HepG2 (cell line): ENCODE results near the gene BZW1. TPM values are rescaled to one million over a fixed set of nuclear protein-coding genes. Genes with fewer than 3 reads are reported as not detected.
A peak's percentile ranks its signal among the peaks of the same experiment; 100 is the strongest.

Experiments
- CBX1 ChIP-seq: IDR thresholded peaks from one replicate; pipeline ENCODE4 v1.6.1; 2016; ENCODE audit warnings: antibody characterized with exemption, low read depth
- ELF3 ChIP-seq: IDR thresholded peaks from 2 replicates; pipeline ENCODE4 v1.6.1; 2016; ENCODE audit warnings: missing genetic modification reagents, missing compliant biosample characterization
- FOSL2 ChIP-seq: sonication (generic); formaldehyde crosslinking; IDR thresholded peaks from 2 replicates; pipeline ENCODE4 v1.4.0; 2020; ENCODE audit warnings: missing genetic modification reagents
- HNRNPK ChIP-seq: fragments of 200-400 bp; formaldehyde crosslinking; IDR thresholded peaks from 2 replicates; pipeline ENCODE4 v1.6.1; 2018; ENCODE audit warnings: low read length, low read depth, moderate library complexity, mild to moderate bottlenecking; ENCODE audit not compliant: poor library complexity, severe bottlenecking
- HNRNPUL1 ChIP-seq: fragments of 200-400 bp; formaldehyde crosslinking; IDR thresholded peaks from 2 replicates; pipeline ENCODE4 v1.6.1; 2017; ENCODE audit warnings: low read depth, mild to moderate bottlenecking, low read length, moderate library complexity
- RBM22 ChIP-seq: fragments of 200-400 bp; formaldehyde crosslinking; optimal IDR thresholded peaks from 2 replicates; pipeline ENCODE3; 2017; ENCODE audit warnings: mild to moderate bottlenecking, low read length, moderate library complexity
- SAP130 ChIP-seq: IDR thresholded peaks from 2 replicates; pipeline ENCODE4 v1.6.1; 2016; ENCODE audit warnings: low read depth
- SIN3A ChIP-seq: IDR thresholded peaks from 2 replicates; pipeline ENCODE4 v1.6.1; 2011; ENCODE audit warnings: low read depth, mild to moderate bottlenecking, control low read depth, low read length, borderline replicate concordance
- SMAD1 ChIP-seq: sonication (generic); formaldehyde crosslinking; IDR thresholded peaks from 2 replicates; pipeline ENCODE4 v1.4.0; 2020; ENCODE audit warnings: missing genetic modification reagents, low read depth, mild to moderate bottlenecking, borderline replicate concordance
- SMAD9 ChIP-seq: sonication (generic); formaldehyde crosslinking; IDR thresholded peaks from 2 replicates; pipeline ENCODE4 v1.5.1; 2020; ENCODE audit warnings: mild to moderate bottlenecking, missing genetic modification reagents
- SRSF4 ChIP-seq: fragments of 200-400 bp; formaldehyde crosslinking; IDR thresholded peaks from one replicate; pipeline ENCODE4 v1.6.1; 2018; ENCODE audit warnings: mild to moderate bottlenecking, low read depth, low read length, moderate library complexity; ENCODE audit not compliant: poor library complexity, severe bottlenecking
- ZFP36 ChIP-seq: fragments of 150-350 bp; IDR thresholded peaks from 2 replicates; pipeline ENCODE4 v1.6.1; 2018; ENCODE audit warnings: borderline replicate concordance, low read length, low read depth; ENCODE audit not compliant: partially characterized antibody
- ZNF598 ChIP-seq: sonication (generic); formaldehyde crosslinking; IDR thresholded peaks from 2 replicates; pipeline ENCODE4 v1.5.1; 2020; ENCODE audit warnings: mild to moderate bottlenecking, missing genetic modification reagents, borderline replicate concordance
- ZNF660 ChIP-seq: sonication (generic); formaldehyde crosslinking; IDR thresholded peaks from 2 replicates; pipeline ENCODE4 v1.5.1; 2020; ENCODE audit warnings: mild to moderate bottlenecking, low read depth, missing genetic modification reagents, borderline replicate concordance
- ZNF670 ChIP-seq: sonication (generic); formaldehyde crosslinking; IDR thresholded peaks from 2 replicates; pipeline ENCODE4 v1.8.0; 2022; ENCODE audit warnings: mild to moderate bottlenecking, missing genetic modification reagents, borderline replicate concordance
- ZNF776 ChIP-seq: sonication (generic); formaldehyde crosslinking; IDR thresholded peaks from 2 replicates; pipeline ENCODE4 v1.4.0; 2020; ENCODE audit warnings: mild to moderate bottlenecking, missing genetic modification reagents
- ZSCAN29 ChIP-seq: sonication (generic); formaldehyde crosslinking; conservative IDR thresholded peaks from 2 replicates; pipeline ENCODE4 v1.4.0; 2020; ENCODE audit warnings: mild to moderate bottlenecking, missing genetic modification reagents
- polyA plus RNA-seq, 8 experiments: library from polyadenylated mRNA; depleted of rRNA in 3 of 8; stranded (reverse) in 7 of 8; unstranded in 1 of 8; fragments of >200 nt; fragmentation: Illumina TruSeq in 4 of 8; extraction: Trizol in 4 of 8; gene quantifications; 2 replicates each; pipeline versions ENCODE4 v1.2.1 to v1.2.3, GENCODE V29; 2011 to 2016; ENCODE audit warnings: low read depth in 4 of 8, missing spikeins in 1 of 8, mixed read lengths in 1 of 8; ENCODE audit not compliant: insufficient read depth in 1 of 8
- total RNA-seq, 5 experiments: library from RNA; depleted of rRNA; stranded (reverse); fragments of >200 nt; fragmentation: Illumina TruSeq; extraction: Trizol; gene quantifications; 2 replicates each; pipeline ENCODE4 v1.2.3, GENCODE V29; 2016; ENCODE audit warnings: low read depth in 1 of 5
- TF ChIP-seq, protein P1 (sequence below): sonication (generic); formaldehyde crosslinking; IDR thresholded peaks from 2 replicates; pipeline ENCODE4 v1.5.1; 2020; ENCODE audit warnings: missing genetic modification reagents, mild to moderate bottlenecking, borderline replicate concordance
- TF ChIP-seq, protein P2 (sequence below): sonication (generic); formaldehyde crosslinking; IDR thresholded peaks from 2 replicates; pipeline ENCODE4 v1.5.0; 2020; ENCODE audit warnings: missing genetic modification reagents
- TF ChIP-seq, protein P3 (sequence below): sonication (generic); formaldehyde crosslinking; IDR thresholded peaks from 2 replicates; pipeline ENCODE4 v1.8.1; 2023; ENCODE audit warnings: mild to moderate bottlenecking, missing genetic modification reagents, borderline replicate concordance
- TF ChIP-seq, protein P4 (sequence below): sonication (generic); formaldehyde crosslinking; IDR thresholded peaks from 2 replicates; pipeline ENCODE4 v1.4.0; 2020; ENCODE audit warnings: missing genetic modification reagents, borderline replicate concordance

The BZW1 gene
- total and polyA plus RNA-seq, 2 of the 13 experiments (the other 11 are each of a cell fraction or from before 2014, with no cell fraction given) = 106 to 384 TPM

DNA sequence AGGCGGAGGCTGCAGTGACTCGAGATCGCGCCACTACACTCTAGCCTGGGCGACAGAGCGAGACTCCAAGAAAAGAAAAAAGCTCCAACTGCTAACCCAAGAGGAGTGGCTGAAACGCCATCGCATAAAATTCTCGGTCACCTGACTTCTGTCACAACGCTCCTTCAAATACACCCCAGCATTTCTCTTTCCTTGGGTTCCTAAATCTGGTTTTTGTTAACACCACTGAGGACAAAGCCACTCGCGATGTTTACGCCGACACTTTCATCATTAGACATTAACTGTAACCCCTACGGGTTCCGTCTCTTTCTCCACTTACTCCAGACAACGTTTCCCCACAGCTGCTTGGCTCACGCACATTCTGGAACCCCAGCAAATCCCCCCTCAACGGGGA is 52.1 kb downstream of the BZW1 start (continued):
- TF ChIP-seq, protein P1, sequence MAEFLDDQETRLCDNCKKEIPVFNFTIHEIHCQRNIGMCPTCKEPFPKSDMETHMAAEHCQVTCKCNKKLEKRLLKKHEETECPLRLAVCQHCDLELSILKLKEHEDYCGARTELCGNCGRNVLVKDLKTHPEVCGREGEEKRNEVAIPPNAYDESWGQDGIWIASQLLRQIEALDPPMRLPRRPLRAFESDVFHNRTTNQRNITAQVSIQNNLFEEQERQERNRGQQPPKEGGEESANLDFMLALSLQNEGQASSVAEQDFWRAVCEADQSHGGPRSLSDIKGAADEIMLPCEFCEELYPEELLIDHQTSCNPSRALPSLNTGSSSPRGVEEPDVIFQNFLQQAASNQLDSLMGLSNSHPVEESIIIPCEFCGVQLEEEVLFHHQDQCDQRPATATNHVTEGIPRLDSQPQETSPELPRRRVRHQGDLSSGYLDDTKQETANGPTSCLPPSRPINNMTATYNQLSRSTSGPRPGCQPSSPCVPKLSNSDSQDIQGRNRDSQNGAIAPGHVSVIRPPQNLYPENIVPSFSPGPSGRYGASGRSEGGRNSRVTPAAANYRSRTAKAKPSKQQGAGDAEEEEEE (CRISPR knock-in tag) = 0 out of 2 replicates have a peak, but pooled peaks have one; percentile 4
- TF ChIP-seq, protein P2, sequence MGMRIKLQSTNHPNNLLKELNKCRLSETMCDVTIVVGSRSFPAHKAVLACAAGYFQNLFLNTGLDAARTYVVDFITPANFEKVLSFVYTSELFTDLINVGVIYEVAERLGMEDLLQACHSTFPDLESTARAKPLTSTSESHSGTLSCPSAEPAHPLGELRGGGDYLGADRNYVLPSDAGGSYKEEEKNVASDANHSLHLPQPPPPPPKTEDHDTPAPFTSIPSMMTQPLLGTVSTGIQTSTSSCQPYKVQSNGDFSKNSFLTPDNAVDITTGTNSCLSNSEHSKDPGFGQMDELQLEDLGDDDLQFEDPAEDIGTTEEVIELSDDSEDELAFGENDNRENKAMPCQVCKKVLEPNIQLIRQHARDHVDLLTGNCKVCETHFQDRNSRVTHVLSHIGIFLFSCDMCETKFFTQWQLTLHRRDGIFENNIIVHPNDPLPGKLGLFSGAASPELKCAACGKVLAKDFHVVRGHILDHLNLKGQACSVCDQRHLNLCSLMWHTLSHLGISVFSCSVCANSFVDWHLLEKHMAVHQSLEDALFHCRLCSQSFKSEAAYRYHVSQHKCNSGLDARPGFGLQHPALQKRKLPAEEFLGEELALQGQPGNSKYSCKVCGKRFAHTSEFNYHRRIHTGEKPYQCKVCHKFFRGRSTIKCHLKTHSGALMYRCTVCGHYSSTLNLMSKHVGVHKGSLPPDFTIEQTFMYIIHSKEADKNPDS = 0 out of 2 replicates have a peak, but pooled peaks have one; percentile 19
- TF ChIP-seq HNRNPK (no peak), HNRNPUL1 (no peak), FOSL2 (no peak), ZNF598 (CRISPR knock-in tag) (no peak), SIN3A (peak; percentile 46; the same call in 1 of the 2 replicates), SMAD9 (CRISPR knock-in tag) (no peak), ZSCAN29 (no peak), ZFP36 (no peak), SRSF4 (no peak), CBX1 (no peak), SAP130 (CRISPR knock-in tag) (no peak), ZNF670 (CRISPR knock-in tag) (no peak; the same call in 1 of the 2 replicates), ELF3 (CRISPR knock-in tag) (no peak), RBM22 (peak; percentile 13), ZNF776 (CRISPR knock-in tag) (no peak), ZNF660 (peak; percentile 11; the same call in 1 of the 2 replicates), SMAD1 (CRISPR knock-in tag) (no peak)
- TF ChIP-seq, protein P3, sequence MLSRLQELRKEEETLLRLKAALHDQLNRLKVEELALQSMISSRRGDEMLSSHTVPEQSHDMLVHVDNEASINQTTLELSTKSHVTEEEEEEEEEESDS (CRISPR knock-in tag) = peak; percentile 11; the same call in 1 of the 2 replicates
- TF ChIP-seq, protein P4, sequence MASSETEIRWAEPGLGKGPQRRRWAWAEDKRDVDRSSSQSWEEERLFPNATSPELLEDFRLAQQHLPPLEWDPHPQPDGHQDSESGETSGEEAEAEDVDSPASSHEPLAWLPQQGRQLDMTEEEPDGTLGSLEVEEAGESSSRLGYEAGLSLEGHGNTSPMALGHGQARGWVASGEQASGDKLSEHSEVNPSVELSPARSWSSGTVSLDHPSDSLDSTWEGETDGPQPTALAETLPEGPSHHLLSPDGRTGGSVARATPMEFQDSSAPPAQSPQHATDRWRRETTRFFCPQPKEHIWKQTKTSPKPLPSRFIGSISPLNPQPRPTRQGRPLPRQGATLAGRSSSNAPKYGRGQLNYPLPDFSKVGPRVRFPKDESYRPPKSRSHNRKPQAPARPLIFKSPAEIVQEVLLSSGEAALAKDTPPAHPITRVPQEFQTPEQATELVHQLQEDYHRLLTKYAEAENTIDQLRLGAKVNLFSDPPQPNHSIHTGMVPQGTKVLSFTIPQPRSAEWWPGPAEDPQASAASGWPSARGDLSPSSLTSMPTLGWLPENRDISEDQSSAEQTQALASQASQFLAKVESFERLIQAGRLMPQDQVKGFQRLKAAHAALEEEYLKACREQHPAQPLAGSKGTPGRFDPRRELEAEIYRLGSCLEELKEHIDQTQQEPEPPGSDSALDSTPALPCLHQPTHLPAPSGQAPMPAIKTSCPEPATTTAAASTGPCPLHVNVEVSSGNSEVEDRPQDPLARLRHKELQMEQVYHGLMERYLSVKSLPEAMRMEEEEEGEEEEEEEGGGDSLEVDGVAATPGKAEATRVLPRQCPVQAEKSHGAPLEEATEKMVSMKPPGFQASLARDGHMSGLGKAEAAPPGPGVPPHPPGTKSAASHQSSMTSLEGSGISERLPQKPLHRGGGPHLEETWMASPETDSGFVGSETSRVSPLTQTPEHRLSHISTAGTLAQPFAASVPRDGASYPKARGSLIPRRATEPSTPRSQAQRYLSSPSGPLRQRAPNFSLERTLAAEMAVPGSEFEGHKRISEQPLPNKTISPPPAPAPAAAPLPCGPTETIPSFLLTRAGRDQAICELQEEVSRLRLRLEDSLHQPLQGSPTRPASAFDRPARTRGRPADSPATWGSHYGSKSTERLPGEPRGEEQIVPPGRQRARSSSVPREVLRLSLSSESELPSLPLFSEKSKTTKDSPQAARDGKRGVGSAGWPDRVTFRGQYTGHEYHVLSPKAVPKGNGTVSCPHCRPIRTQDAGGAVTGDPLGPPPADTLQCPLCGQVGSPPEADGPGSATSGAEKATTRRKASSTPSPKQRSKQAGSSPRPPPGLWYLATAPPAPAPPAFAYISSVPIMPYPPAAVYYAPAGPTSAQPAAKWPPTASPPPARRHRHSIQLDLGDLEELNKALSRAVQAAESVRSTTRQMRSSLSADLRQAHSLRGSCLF (CRISPR knock-in tag) = no peak
